HEK293T (cell line): ENCODE data around the gene ANO6.

Experiments used
- ELF4 ChIP-seq: fragments of 450-650 bp; IDR thresholded peaks from 2 replicates; pipeline ENCODE4 v1.6.1; 2017; ENCODE audit warnings: antibody characterized with exemption
- FOXM1 ChIP-seq: fragments of 450-650 bp; IDR thresholded peaks from 2 replicates; pipeline ENCODE4 v1.6.1; 2017; ENCODE audit warnings: mild to moderate bottlenecking, borderline replicate concordance
- NFRKB ChIP-seq: fragments of 450-650 bp; IDR thresholded peaks from 2 replicates; pipeline ENCODE4 v1.6.1; 2016; ENCODE audit warnings: mild to moderate bottlenecking, moderate library complexity

GRCh38 chr12:45432710-45433109 lies 216.8 kb downstream of the ANO6 start:
- no peak for TF ChIP-seq ELF4
- TF ChIP-seq NFRKB = no peak
- TF ChIP-seq FOXM1 = no peak
